Caco-2 (cell line): ENCODE data around the gene IMMP2L. TPM values are rescaled to one million over a fixed set of nuclear protein-coding genes. Genes with fewer than 3 reads are reported as not detected.
"Not testable (repeated sequence)": the region's sequence is repeated elsewhere in the genome, so short reads cannot be mapped to it uniquely, and the experiment has no call there.

Source experiments
- BruUV-seq: library from RNA; stranded (reverse); fragments of 400-500 nt; replicated peaks from 2 replicates; lab custom pipeline; 2021; lab: Mats Ljungman, UMichigan
- CTCF ChIA-PET: fragments of 300-600 bp; sonication (Branson Sonifier 250); formaldehyde crosslinking; loops from one replicate; lab custom pipeline; 2022; ENCODE audit warnings: antibody characterized with exemption; lab: Charles Lee
- POLR2A ChIA-PET: fragments of 300-600 bp; sonication (Branson Sonifier 250); formaldehyde crosslinking; loops from one replicate; lab custom pipeline; 2022; ENCODE audit warnings: antibody characterized with exemption; lab: Charles Lee
- DNase-seq, 2 experiments: peaks; one replicate each; pipeline versions ENCODE4 v3.0.0 to v3.0.0-alpha.2; 2020 to 2022
- H3K27me3 ChIP-seq: replicated peaks from 2 replicates; pipeline ENCODE4 v1.6.0; 2011; ENCODE audit warnings: low read length; ENCODE audit not compliant: control insufficient read depth, insufficient read depth
- H3K36me3 ChIP-seq: 2 replicates; pipeline ENCODE4 v1.5.1; 2011; ENCODE audit warnings: low read length; ENCODE audit not compliant: control insufficient read depth, insufficient read depth
- H3K4me1 ChIP-seq: fragments of 250-450 bp; sonication (Bioruptor Pico); 2 replicates; pipeline ENCODE4 v1.5.1; 2020; ENCODE audit warnings: mild to moderate bottlenecking
- H3K4me3 ChIP-seq: 2 replicates; pipeline ENCODE4 v1.5.1; 2011; ENCODE audit warnings: low read depth, mild to moderate bottlenecking, control low read depth, low read length
- H3K9me3 ChIP-seq: fragments of 250-450 bp; sonication (Bioruptor Pico); 2 replicates; pipeline ENCODE4 v1.5.1; 2020; ENCODE audit warnings: mild to moderate bottlenecking, moderate library complexity
- H3K27ac Mint-ChIP-seq: one replicate; pipeline ENCODE4 v1.8.0; 2022; ENCODE audit warnings: mixed read lengths; ENCODE audit not compliant: unreplicated experiment
- H3K27me3 Mint-ChIP-seq: one replicate; pipeline ENCODE4 v1.8.0; 2022; ENCODE audit warnings: mixed read lengths; ENCODE audit not compliant: insufficient read depth, unreplicated experiment
- H3K36me3 Mint-ChIP-seq: one replicate; pipeline ENCODE4 v1.8.0; 2022; ENCODE audit warnings: mild to moderate bottlenecking, mixed read lengths; ENCODE audit not compliant: insufficient read depth, unreplicated experiment
- H3K4me1 Mint-ChIP-seq: one replicate; pipeline ENCODE4 v1.8.0; 2022; ENCODE audit warnings: low read depth, mixed read lengths; ENCODE audit not compliant: unreplicated experiment
- H3K4me3 Mint-ChIP-seq: one replicate; pipeline ENCODE4 v1.8.0; 2022; ENCODE audit warnings: mild to moderate bottlenecking, moderate library complexity, mixed read lengths; ENCODE audit not compliant: unreplicated experiment
- H3K9me3 Mint-ChIP-seq: one replicate; pipeline ENCODE4 v1.8.0; 2022; ENCODE audit warnings: mixed read lengths; ENCODE audit not compliant: unreplicated experiment
- intact Hi-C: fragments of 100-400 bp; cut with micrococcal nuclease; formaldehyde crosslinking; loops from one replicate; pipeline ENCODE4 v1.10.0; 2022; ENCODE audit not compliant: unreplicated experiment
- total RNA-seq: library from RNA; stranded (reverse); gene quantifications from 2 replicates; pipeline ENCODE4 v1.2.3, GENCODE V29; 2022
- TF ChIP-seq, protein P1 (sequence below), 2 experiments: fragments of 200-600 bp in 1 of 2; IDR thresholded peaks; 1 replicate in 1 of 2; 2 replicates in 1 of 2; pipeline versions ENCODE4 v1.5.1 to v1.8.0; 2011 to 2022; ENCODE audit warnings: antibody characterized with exemption in 1 of 2, control low read depth in 1 of 2, inconsistent platforms in 1 of 2, low read depth in 1 of 2, low read length in 1 of 2, mild to moderate bottlenecking in 1 of 2, moderate library complexity in 1 of 2; ENCODE audit not compliant: insufficient read depth in 1 of 2, severe bottlenecking in 1 of 2, unreplicated experiment in 1 of 2

IMMP2L gene
- total RNA-seq, 1 experiment from 2014 or later = 9.5 TPM

DNA sequence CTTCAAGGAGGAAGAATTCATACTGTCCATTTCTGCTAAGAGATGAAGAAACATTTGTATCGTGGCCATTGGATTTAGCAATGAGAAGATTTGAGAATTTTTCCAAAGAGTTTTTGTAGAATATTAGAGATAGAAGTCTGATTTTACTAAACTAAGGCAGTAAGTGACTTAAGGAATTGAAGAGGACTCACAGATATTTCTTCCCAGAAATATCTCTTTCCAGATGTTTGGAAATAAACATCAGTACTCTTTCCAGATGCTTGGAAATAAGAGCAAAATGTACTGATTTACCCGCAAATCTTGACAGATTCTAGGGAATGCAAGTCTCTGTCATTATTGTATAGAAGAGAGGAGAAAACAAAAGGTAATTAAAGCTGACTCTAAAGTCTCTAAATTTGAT, 91.3 kb downstream of the IMMP2L start:
- H3K4me3 Mint-ChIP-seq = no peak overlapping the region
- DNase-seq = no peak
- intact Hi-C loops = no loop called here

DNA sequence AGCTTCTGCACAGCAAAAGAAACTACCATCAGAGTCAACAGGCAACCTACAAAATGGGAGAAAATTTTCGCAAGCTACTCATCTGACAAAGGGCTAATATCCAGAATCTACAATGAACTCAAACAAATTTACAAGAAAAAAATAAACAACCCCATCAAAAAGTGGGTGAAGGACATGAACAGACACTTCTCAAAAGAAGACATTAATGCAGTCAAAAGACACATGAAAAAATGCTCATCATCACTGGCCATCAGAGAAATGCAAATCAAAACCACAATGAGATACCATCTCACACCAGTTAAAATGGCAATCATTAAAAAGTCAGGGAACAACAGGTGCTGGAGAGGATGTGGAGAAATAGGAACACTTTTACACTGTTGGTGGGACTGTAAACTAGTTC, 92.4 kb downstream of the IMMP2L start:
- DNase-seq, H3K27me3 Mint-ChIP-seq, H3K36me3 Mint-ChIP-seq, H3K9me3 ChIP-seq, CTCF ChIA-PET, H3K27me3 ChIP-seq, intact Hi-C loops, POLR2A ChIA-PET, H3K27ac Mint-ChIP-seq, H3K4me3 ChIP-seq, H3K4me1 Mint-ChIP-seq, H3K4me3 Mint-ChIP-seq, H3K4me1 ChIP-seq, BruUV-seq, H3K36me3 ChIP-seq: not testable (repeated sequence)
- peaks cover 13% of the 10 kb centered on the region for H3K9me3 Mint-ChIP-seq

More for the DNA sequence above, 91.3 kb downstream of the IMMP2L start:
- ChIA-PET POLR2A (no interaction called here), CTCF (no interaction called here)
- peaks cover 13% of the 10 kb centered on the region for H3K9me3 Mint-ChIP-seq
- H3K4me1 ChIP-seq = no peaks in the 10 kb centered on the region
- H3K27me3 ChIP-seq = no peaks in the 10 kb centered on the region
- TF ChIP-seq, protein P1, sequence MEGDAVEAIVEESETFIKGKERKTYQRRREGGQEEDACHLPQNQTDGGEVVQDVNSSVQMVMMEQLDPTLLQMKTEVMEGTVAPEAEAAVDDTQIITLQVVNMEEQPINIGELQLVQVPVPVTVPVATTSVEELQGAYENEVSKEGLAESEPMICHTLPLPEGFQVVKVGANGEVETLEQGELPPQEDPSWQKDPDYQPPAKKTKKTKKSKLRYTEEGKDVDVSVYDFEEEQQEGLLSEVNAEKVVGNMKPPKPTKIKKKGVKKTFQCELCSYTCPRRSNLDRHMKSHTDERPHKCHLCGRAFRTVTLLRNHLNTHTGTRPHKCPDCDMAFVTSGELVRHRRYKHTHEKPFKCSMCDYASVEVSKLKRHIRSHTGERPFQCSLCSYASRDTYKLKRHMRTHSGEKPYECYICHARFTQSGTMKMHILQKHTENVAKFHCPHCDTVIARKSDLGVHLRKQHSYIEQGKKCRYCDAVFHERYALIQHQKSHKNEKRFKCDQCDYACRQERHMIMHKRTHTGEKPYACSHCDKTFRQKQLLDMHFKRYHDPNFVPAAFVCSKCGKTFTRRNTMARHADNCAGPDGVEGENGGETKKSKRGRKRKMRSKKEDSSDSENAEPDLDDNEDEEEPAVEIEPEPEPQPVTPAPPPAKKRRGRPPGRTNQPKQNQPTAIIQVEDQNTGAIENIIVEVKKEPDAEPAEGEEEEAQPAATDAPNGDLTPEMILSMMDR (IDR thresholded peaks at IDR 0.05; ENCODE audit: insufficient read depth in 1 of 2, low read depth in 1 of 2, low read length in 1 of 2, severe bottlenecking in 1 of 2, unreplicated experiment in 1 of 2) = no peak
- H3K27ac Mint-ChIP-seq = no peak overlapping the region
- BruUV-seq = no TSS peak
- no peaks in the 10 kb centered on the region for H3K4me1 Mint-ChIP-seq
- no peaks in the 10 kb centered on the region for H3K36me3 ChIP-seq
- no peaks in the 10 kb centered on the region for H3K36me3 Mint-ChIP-seq
- H3K9me3 ChIP-seq = no peaks in the 10 kb centered on the region
- no peak overlapping the region for H3K4me3 ChIP-seq
- H3K27me3 Mint-ChIP-seq = no peaks in the 10 kb centered on the region

- H3K27me3 ChIP-seq, H3K36me3 Mint-ChIP-seq, H3K4me3 ChIP-seq, H3K4me1 Mint-ChIP-seq, H3K27ac Mint-ChIP-seq, H3K4me3 Mint-ChIP-seq, H3K9me3 ChIP-seq, POLR2A ChIA-PET, H3K36me3 ChIP-seq, H3K4me1 ChIP-seq, BruUV-seq, intact Hi-C loops, H3K27me3 Mint-ChIP-seq, DNase-seq, CTCF ChIA-PET: not testable (repeated sequence)
- peaks cover 13% of the 10 kb centered on the region for H3K9me3 Mint-ChIP-seq
Observed at GRCh38 chr7:111465774-111466173, 96.5 kb downstream of the IMMP2L start.

DNA sequence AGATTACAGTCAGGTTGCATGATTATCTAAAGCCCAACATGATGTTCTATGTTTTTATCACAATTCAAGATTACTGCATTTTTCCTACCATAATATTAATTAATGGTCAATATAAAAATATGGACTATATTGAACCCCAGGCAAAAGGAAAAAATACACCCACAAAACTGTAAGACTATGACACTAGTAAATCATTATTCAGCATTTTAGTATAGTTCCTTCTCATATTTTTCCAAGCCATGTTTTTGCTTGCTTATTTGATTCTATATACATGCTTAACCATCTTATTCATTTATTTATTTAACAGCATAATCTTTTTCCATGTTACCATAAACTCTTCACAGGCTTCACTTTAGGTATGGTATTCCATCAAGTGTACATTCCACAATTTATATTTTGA, 101.6 kb downstream of the IMMP2L start:
- no TSS peak for BruUV-seq
- CTCF ChIA-PET = no interaction called here
- TF ChIP-seq, protein P1 (IDR thresholded peaks at IDR 0.05; ENCODE audit: insufficient read depth in 1 of 2, low read depth in 1 of 2, low read length in 1 of 2, severe bottlenecking in 1 of 2, unreplicated experiment in 1 of 2) = no peak
- Mint-ChIP-seq H3K27ac (no peak overlapping the region), H3K4me1 (no peaks in the 10 kb centered on the region), H3K4me3 (no peak overlapping the region), H3K27me3 (no peaks in the 10 kb centered on the region), H3K9me3 (no peaks in the 10 kb centered on the region), H3K36me3 (no peaks in the 10 kb centered on the region)
- no peaks in the 10 kb centered on the region for H3K9me3 ChIP-seq
- intact Hi-C loops = no loop called here
- no peaks in the 10 kb centered on the region for H3K27me3 ChIP-seq
- H3K36me3 ChIP-seq = no peaks in the 10 kb centered on the region
- no peaks in the 10 kb centered on the region for H3K4me1 ChIP-seq
- no peak for DNase-seq
- H3K4me3 ChIP-seq = no peak overlapping the region
- POLR2A ChIA-PET = no interaction called here
